Spleen (tissue), 11 donors: Measurements from ENCODE around the gene RIPK1. TPM values are rescaled to one million over a fixed set of nuclear protein-coding genes. Genes with fewer than 3 reads are reported as not detected.
A peak's percentile ranks its signal among the peaks of the same experiment; 100 is the strongest.

Source experiments
- DNase-seq: peaks from one replicate; pipeline ENCODE4 v3.0.0-alpha.2; 2020
- H3K27ac ChIP-seq, 8 donors: fragments of 200-600 bp; sonication (generic) in 7 of 8; 1 replicate in 4 of 8; 2 replicates in 4 of 8; pipeline versions ENCODE4 v1.5.0 to v1.8.0; 2016 to 2021; ENCODE audit warnings: inconsistent platforms in 4 of 8, mild to moderate bottlenecking in 4 of 8, moderate library complexity in 1 of 8
- H3K27me3 ChIP-seq, 7 donors: fragments of 200-600 bp; sonication (generic) in 6 of 7; replicated peaks in 1 of 7; 1 replicate in 4 of 7; 2 replicates in 3 of 7; pipeline versions ENCODE4 v1.5.0 to v1.8.0; 2016 to 2021; ENCODE audit warnings: inconsistent platforms in 3 of 7, mild to moderate bottlenecking in 1 of 7
- H3K36me3 ChIP-seq, 6 donors: fragments of 200-600 bp; sonication (generic) in 5 of 6; 1 replicate in 4 of 6; 2 replicates in 2 of 6; pipeline versions ENCODE4 v1.5.0 to v1.8.0; 2016 to 2021; ENCODE audit warnings: inconsistent platforms in 2 of 6
- H3K4me1 ChIP-seq, 6 donors: fragments of 200-600 bp; sonication (generic) in 5 of 6; 1 replicate in 3 of 6; 2 replicates in 3 of 6; pipeline versions ENCODE4 v1.5.0 to v1.8.0; 2016 to 2021; ENCODE audit warnings: inconsistent platforms in 3 of 6
- H3K4me3 ChIP-seq, 8 donors: fragments of 200-600 bp; sonication (generic) in 7 of 8; 1 replicate in 4 of 8; 2 replicates in 4 of 8; pipeline versions ENCODE4 v1.5.0 to v1.8.0; 2016 to 2021; ENCODE audit warnings: inconsistent platforms in 4 of 8, mild to moderate bottlenecking in 4 of 8, moderate library complexity in 2 of 8
- H3K9me3 ChIP-seq, 8 donors: fragments of 200-600 bp; sonication (generic) in 7 of 8; 1 replicate in 4 of 8; 2 replicates in 4 of 8; pipeline versions ENCODE4 v1.5.0 to v1.8.0; 2016 to 2021; ENCODE audit warnings: inconsistent platforms in 4 of 8
- POLR2A ChIP-seq, 3 donors: fragments of 450-650 bp; IDR thresholded peaks; one replicate each; pipeline ENCODE4 v1.5.1; 2017; ENCODE audit warnings: antibody characterized with exemption in 3 of 3, mild to moderate bottlenecking in 1 of 3
- POLR2AphosphoS5 ChIP-seq, 3 donors: sonication (generic); formaldehyde crosslinking; IDR thresholded peaks; one replicate each; pipeline ENCODE4 v1.5.1; 2017; ENCODE audit warnings: antibody characterized with exemption in 3 of 3
- WGBS, 5 donors: extraction: QIAGEN DNeasy Blood & Tissue Kit in 3 of 5; methylation state at CpG; one replicate each; pipeline versions ENCODE4 v1.1.5 to v1.1.7; 2013 to 2018; 5-methylcytosine and 5-hydroxymethylcytosine counted together
- intact Hi-C: fragments of 100-400 bp; cut with DNase I; formaldehyde crosslinking; loops from one replicate; pipeline ENCODE4 v1.15.0; 2023; ENCODE audit warnings: low total_unique reads
- polyA plus RNA-seq, 3 donors: library from polyadenylated mRNA; stranded (reverse); fragments of 200-250 nt; gene quantifications; one replicate each; pipeline ENCODE4 v1.2.1, GENCODE V29; 2013
- total RNA-seq, 7 donors: library from RNA; depleted of rRNA in 3 of 7; stranded (reverse); fragments of >200 nt in 3 of 7; fragmentation: NEBNext Ultra II Directional in 4 of 7; extraction: Animal tissue kit (Norgen Biotek cat#: 25700) in 4 of 7; gene quantifications; one replicate each; pipeline versions ENCODE4 v1.1.0 to v1.2.1, GENCODE V29; 2016 to 2021
- TF ChIP-seq, protein P1 (sequence below), 11 experiments: fragments of 200-600 bp in 7 of 11; fragments of 450-650 bp in 4 of 11; sonication (generic) in 4 of 11; IDR thresholded peaks in 8 of 11; conservative IDR thresholded peaks in 3 of 11; 1 replicate in 7 of 11; 2 replicates in 4 of 11; pipeline versions ENCODE4 v1.4.0 to v1.8.0; 2016 to 2021; ENCODE audit warnings: antibody characterized with exemption in 11 of 11, inconsistent platforms in 4 of 11, mild to moderate bottlenecking in 1 of 11
- donor health status: healthy with polysubstance abuse.
- donor health status: DM: no; HTN: no; CAD: no; lungs with moderate emphysema.
- donor health status: DM: no; HTN: no; CAD: no.
- donor health status: Bipolar disorder and iron deficiency.
- donor health status: healthy.
- donor health status: DM: no; HTN: no; CAD: no.
- donor health status: DM: yes; HTN: yes; CAD: no.

Gene RIPK1
- total and polyA plus RNA-seq, 10 donors, result 8.7 to 37.1 (median 27.1) TPM

DNA sequence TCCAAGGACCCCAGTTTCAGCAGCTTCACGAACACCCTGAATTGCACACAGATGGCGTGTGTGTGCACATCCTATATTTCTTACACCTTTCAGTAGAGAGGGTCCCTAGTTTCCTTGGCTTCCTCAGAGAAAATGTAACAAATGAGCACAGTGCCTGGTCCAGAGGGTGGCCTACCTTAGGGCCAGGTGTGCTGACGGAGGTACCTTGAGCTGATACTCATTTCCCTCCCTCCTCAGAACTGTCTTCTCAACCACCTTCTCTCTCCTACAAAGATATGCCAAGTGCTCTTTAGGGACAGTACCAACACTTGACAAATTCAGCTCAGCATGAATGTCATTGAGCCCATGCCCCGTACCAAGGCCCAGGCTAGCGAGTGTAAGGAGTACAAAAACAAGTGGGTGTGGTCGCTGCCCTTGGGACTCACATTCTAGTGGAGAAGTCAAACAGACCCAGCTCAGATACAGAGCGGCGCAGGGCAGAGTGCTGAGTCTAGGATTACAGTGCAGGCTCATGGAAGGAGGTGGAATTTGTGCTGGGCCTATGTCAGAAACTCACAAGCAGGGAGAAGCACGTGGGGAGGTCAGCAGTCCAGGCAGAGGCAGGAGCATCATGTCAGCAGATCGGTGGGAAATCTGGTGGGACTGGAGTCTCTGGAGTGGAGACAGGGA lies 40.6 kb downstream of the RIPK1 start:
- intact Hi-C loops, result no loop called here
- 86 to 93% (median 92%) methylated on average over 10 of the region's 10 CpGs for whole genome bisulfite sequencing, 5 donors
- Histone ChIP-seq H3K4me3 (no peak overlapping the region), H3K9me3 (no peaks in the 10 kb centered on the region), H3K4me1 (no peaks in the 10 kb centered on the region), H3K27me3 (no peaks in the 10 kb centered on the region), H3K36me3 (peaks cover 6 to 100% (median 81%) of the 10 kb centered on the region in 6 donors), H3K27ac (no peak overlapping the region)
- TF ChIP-seq, protein P1, sequence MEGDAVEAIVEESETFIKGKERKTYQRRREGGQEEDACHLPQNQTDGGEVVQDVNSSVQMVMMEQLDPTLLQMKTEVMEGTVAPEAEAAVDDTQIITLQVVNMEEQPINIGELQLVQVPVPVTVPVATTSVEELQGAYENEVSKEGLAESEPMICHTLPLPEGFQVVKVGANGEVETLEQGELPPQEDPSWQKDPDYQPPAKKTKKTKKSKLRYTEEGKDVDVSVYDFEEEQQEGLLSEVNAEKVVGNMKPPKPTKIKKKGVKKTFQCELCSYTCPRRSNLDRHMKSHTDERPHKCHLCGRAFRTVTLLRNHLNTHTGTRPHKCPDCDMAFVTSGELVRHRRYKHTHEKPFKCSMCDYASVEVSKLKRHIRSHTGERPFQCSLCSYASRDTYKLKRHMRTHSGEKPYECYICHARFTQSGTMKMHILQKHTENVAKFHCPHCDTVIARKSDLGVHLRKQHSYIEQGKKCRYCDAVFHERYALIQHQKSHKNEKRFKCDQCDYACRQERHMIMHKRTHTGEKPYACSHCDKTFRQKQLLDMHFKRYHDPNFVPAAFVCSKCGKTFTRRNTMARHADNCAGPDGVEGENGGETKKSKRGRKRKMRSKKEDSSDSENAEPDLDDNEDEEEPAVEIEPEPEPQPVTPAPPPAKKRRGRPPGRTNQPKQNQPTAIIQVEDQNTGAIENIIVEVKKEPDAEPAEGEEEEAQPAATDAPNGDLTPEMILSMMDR (IDR thresholded peaks at IDR 0.05 in 8 of 11, conservative IDR thresholded peaks at IDR 0.05 in 3 of 11), result no peak
- no peak for TF ChIP-seq POLR2AphosphoS5 (IDR thresholded peaks at IDR 0.05)
- DNase-seq, result no peak

GRCh38 chr6:3109761-3110160 lies 41.5 kb downstream of the RIPK1 start:
- Histone ChIP-seq H3K9me3 (no peaks in the 10 kb centered on the region), H3K36me3 (peaks cover 6 to 100% (median 80%) of the 10 kb centered on the region in 6 donors), H3K4me1 (no peaks in the 10 kb centered on the region), H3K4me3 (no peak overlapping the region), H3K27me3 (no peaks in the 10 kb centered on the region), H3K27ac (no peak overlapping the region)
- TF ChIP-seq POLR2AphosphoS5 (IDR thresholded peaks at IDR 0.05) (no peak), POLR2A (IDR thresholded peaks at IDR 0.05) (no peak)
- TF ChIP-seq, protein P1 (IDR thresholded peaks at IDR 0.05 in 8 of 11, conservative IDR thresholded peaks at IDR 0.05 in 3 of 11), result no peak
- WGBS, 5 donors, result 78 to 98% (median 95%) methylated on average over 3 of the region's 3 CpGs
- no peak for DNase-seq
- intact Hi-C loops, result no loop called here

DNA sequence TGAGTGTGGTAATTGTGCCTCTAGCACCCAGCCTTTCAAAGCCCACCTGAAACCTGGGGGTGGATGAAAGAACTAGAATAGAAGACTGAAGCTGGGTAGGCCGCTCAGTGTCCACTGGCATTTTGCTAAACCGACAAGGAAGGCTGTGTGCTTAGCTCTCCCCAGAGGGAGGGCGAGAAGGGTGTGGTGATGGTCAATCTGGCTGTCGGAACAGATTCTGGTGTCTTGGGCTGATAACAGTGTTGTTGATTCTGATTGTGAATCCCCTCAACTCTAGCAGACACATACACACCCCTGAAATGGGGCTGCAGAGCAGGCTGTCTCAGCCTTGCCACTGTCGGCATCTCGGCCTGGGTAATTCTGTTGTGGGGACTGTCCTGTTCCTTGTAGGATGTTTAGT lies 46.1 kb downstream of the RIPK1 start:
- DNase-seq, result no peak
- Histone ChIP-seq H3K27me3 (no peaks in the 10 kb centered on the region), H3K9me3 (no peaks in the 10 kb centered on the region), H3K4me3 (no peak overlapping the region), H3K27ac (no peak overlapping the region), H3K36me3 (peaks cover 0 to 63% (median 48%) of the 10 kb centered on the region in 6 donors), H3K4me1 (peaks cover 4 to 23% (median 15%) of the 10 kb centered on the region in 6 donors)
- 94 to 99% (median 97%) methylated on average over 5 to 6 of the region's 6 CpGs for WGBS, 5 donors
- TF ChIP-seq, protein P1 (IDR thresholded peaks at IDR 0.05 in 8 of 11, conservative IDR thresholded peaks at IDR 0.05 in 3 of 11), result no peak
- intact Hi-C loops, result no loop called here

DNA sequence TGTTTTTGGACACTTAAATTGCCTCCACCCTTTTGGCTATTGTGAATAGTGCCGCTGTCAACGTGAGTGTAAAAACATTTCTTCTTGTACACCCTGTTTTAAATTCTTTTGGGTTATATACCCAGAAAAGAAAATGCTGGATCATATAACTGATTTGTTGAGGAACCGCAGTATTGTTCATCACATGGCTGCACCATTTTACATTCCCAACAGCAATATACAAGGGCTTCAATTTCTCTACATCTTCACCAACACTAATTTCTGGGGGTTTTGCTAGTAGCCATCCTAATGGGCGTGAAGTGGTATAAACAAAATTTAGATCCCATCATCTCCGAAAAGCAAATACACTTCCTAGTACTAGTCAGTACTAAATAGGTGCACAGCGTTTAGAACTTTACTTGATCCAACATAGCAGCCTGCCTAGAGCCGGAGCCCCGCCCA lies 49.6 kb downstream of the RIPK1 start:
- H3K36me3 ChIP-seq, result peaks cover 0 to 28% (median 24%) of the 10 kb centered on the region in 6 donors
- intact Hi-C loops, result no loop called here
- peak overlapping the region; percentile 73 to 84 (median 83) for H3K4me3 ChIP-seq
- no peaks in the 10 kb centered on the region for H3K27me3 ChIP-seq
- H3K27ac ChIP-seq, result peak overlapping the region; percentile 73 to 96 (median 94)
- H3K4me1 ChIP-seq, result peaks cover 4 to 32% (median 19%) of the 10 kb centered on the region in 6 donors
- H3K9me3 ChIP-seq, result no peaks in the 10 kb centered on the region
- TF ChIP-seq, protein P1 (IDR thresholded peaks at IDR 0.05 in 8 of 11, conservative IDR thresholded peaks at IDR 0.05 in 3 of 11), result no peak
- no peak for TF ChIP-seq POLR2AphosphoS5 (IDR thresholded peaks at IDR 0.05)
- no peak for TF ChIP-seq POLR2A (IDR thresholded peaks at IDR 0.05)
- DNase-seq, result no peak
- WGBS, 5 donors, result 17 to 22% (median 19%) methylated on average over 8 of the region's 8 CpGs
